C4-2B (cell line): ENCODE measurements around the gene GRIN1.

Source experiments
- ZFX ChIP-seq: fragments of 450-650 bp; IDR thresholded peaks from 2 replicates; pipeline ENCODE4 v1.6.1; 2017
- TF ChIP-seq, protein P1 (sequence below): fragments of 450-650 bp; conservative IDR thresholded peaks from 2 replicates; pipeline ENCODE4 v1.5.1; 2017; ENCODE audit warnings: mild to moderate bottlenecking

DNA sequence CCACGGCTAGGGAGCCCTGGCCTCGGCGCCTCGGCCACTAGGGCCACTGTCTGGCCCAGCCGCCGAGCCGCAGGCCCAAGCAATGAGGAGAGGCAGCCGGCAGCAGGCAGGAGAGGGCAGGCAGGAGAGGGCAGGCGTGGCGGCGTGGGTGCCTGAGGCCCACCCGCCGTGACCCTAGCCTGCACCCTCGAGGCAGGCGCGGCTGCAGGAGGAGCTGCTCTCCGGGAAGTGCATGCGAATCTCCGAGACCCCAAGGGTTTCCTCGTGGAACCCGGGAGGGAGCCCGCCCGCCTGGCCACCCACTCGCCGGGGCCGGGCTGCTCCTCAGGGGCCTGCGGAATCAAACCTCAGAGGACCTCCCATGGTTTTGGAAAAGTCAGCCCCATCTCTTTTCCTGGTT lies 9.3 kb downstream of the GRIN1 start:
- TF ChIP-seq, protein P1, sequence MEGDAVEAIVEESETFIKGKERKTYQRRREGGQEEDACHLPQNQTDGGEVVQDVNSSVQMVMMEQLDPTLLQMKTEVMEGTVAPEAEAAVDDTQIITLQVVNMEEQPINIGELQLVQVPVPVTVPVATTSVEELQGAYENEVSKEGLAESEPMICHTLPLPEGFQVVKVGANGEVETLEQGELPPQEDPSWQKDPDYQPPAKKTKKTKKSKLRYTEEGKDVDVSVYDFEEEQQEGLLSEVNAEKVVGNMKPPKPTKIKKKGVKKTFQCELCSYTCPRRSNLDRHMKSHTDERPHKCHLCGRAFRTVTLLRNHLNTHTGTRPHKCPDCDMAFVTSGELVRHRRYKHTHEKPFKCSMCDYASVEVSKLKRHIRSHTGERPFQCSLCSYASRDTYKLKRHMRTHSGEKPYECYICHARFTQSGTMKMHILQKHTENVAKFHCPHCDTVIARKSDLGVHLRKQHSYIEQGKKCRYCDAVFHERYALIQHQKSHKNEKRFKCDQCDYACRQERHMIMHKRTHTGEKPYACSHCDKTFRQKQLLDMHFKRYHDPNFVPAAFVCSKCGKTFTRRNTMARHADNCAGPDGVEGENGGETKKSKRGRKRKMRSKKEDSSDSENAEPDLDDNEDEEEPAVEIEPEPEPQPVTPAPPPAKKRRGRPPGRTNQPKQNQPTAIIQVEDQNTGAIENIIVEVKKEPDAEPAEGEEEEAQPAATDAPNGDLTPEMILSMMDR, result no peak
- TF ChIP-seq ZFX, result no peak
